Measurements from ENCODE around the gene REPIN1.

- TF ChIP-seq POLR2A (IDR thresholded peaks at IDR 0.05; ENCODE audit: low read depth), result no peak
- TF ChIP-seq CTCF (IDR thresholded peaks at IDR 0.05), result no peak
- no peak for TF ChIP-seq POLR2AphosphoS5 (IDR thresholded peaks at IDR 0.05)
These were observed 34.2 kb downstream of the REPIN1 start for GRCh38 chr7:150402671-150403321.
